GM19324 (cell line): ENCODE results near the gene EID3.
"Not testable (repeated sequence)": the region's sequence is repeated elsewhere in the genome, so short reads cannot be mapped to it uniquely, and the experiment has no call there.

Experiments
- ATAC-seq: cut with Tn5 transposase; IDR thresholded peaks from one replicate; pipeline ENCODE4 v1.9.1; 2021; ENCODE audit warnings: mild to moderate bottlenecking, moderate library complexity; ENCODE audit not compliant: unreplicated experiment, low FRiP score

EID3 gene

DNA sequence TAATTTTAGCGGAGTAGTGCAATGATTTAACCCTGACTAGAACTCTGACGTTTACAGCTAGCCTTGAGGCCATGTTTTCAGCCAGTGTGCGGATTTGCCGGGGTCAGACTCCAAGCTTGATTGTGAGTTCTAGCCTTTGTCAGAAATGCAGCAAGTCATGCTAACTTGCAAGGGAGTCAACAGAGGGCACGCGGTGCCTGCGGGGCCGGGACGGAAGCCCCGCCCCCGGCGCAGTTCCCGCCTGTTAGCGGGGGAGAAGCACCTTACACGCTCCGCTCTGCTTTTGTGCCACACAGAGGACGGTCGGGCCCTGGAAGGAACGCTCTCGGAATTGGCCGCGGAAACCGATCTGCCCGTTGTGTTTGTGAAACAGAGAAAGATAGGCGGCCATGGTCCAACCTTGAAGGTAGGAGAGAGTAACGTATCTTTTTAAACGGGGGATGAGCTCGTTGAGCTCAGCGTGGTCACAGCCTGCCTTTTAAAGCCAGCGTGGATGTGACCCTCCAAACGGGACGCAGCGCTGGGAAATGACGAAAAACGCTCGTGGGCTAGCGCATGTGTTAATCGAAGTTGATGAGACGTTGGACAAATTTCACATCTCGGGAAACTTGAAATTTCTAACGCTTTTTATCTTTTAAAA, 14.8 kb upstream of the EID3 start:
- ATAC-seq: peak; percentile 51

DNA sequence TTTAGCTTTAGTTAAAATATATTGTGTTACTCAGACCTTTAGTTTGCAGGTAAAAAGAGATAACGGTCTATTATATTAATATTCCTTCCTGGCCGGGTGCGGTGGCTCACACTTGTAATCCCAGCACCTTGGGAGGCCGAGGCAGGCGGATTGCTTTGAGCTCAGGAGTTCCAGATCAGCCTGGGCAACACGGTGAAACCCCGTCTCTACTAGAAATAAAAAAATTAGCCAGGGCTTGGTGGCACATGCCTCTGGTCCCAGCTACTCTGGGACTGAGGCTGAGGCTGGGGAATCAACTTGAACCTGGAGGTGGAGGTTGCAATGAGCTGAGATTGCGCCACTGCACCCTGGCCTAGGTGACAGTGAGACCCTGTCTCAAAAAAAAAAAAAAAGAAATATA, 13.2 kb upstream of the EID3 start:
- no peak for ATAC-seq

DNA sequence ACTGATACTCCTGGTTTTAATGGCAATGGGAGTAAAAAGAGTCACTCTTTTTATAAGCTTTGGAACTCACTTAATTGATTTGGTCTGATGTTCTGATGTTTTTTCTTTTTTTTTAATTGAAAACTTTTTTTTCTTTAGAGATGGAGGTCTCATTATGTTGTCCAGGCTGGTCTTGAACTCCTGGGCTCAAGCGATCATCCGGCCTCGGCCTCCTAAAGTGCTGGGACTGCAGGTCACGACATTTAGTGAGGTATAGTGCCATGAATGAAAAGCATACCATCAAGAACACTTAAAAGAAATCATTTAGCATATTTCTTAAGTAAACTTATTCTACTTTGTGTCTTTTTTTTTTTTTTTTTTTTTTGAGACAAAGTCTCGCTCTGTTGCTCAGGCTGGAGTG, 12.7 kb upstream of the EID3 start:
- ATAC-seq: no peak

DNA sequence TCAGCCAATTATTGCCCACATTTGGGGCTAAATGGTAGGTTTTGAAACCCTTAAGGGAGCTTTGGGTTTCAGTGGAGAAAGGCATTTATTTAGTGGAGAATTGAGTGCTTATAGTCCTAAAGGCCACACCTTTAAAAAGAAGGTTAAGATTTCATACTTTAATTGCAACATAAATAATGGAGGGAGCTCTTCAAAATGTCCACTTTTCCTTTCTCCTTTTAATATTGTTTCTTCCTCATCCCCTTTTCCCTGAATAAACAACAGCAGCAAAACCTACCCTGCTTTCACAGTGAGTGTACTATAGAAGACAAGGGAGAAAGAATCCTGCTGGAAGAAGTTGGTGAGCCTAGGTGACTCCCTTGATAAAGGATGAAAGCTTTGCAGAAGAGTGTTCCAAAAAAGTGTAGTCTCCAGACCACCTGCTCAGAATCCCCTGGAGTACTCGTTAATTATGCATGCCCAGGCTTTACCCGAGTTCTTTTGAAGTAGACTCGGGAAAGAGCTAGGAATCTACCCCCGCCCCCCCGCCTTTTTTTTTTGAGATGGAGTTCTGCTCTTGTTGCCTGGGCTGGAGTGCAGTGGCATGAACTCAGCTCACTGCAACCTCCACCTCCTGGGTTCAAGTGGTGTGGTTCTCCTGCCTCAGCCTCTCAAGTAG, 11.5 kb upstream of the EID3 start:
- no peak for ATAC-seq

DNA sequence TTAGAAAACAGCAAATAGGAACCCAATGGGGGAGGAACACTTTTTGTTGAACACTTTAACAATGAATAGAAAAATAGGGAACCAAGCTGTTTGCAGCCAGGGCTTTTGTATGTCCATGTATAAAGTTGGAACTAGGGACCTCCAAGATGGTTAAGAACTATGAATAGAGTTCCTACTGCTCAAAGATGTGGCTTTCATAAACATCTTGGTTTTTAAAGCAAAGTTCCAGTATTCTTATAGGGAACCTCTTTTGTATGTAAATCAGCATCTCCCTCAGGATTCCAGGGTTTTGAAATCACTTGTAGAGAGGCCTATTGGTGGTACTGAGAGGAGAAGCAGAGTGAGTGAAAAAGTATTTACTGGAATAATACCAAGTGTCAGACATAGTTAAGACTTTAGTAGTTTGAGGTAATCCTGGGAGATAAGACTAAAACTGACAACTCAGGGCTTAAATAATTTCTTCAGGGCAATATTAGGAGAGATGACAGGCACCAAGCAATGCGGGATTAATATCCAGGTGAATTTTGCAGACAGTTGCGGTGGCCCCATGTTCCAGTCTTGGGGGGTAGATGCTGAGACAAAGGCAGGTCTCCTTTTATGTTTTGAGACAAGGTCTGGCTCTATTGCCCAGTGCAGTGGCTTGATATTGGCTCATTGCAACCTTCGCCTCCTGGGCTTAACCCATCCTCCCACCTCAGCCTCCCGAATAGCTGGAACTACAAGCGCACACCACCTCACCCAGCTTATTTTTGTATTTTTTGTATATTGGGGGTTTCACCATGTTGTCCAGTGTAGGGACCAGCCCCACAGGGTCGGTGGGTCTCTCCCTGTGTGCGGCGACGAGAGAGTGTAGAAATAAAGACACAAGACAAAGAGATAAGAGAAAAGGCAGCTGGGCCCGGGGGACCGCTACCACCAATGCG, 10.4 kb upstream of the EID3 start:
- no peak for ATAC-seq

DNA sequence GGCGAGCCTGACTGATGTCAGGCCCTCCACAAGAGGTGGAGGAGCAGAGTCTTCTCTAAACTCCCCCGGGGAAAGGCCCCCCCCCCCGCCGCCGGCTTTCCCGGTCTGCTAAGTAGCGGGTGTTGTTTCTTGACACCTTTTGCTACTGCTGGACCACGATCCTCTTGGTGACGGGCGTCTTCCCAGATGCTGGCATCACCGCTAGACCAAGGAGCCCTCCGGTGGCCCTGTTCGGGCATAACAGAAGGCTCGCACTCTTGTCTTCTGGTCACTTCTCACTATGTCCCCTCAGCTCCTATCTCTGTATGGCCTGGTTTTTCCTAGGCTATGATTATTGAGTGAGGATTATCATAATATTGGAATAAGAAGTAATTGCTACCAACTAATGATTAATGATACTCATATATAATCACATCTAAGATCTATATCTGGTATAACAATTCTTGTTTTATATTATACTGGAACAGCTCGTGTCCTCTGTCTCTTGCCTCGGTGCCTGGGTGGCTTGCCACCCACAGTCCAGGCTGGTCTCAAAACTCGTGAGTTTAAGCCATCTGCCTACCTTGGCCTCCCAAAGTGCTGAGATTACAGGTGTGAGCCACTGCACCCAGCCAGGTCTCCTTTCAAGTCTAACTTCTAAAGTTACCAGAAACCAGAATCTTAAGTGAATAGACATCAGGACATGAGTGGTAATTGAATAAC, 9.2 kb upstream of the EID3 start:
- ATAC-seq: not testable (repeated sequence)

DNA sequence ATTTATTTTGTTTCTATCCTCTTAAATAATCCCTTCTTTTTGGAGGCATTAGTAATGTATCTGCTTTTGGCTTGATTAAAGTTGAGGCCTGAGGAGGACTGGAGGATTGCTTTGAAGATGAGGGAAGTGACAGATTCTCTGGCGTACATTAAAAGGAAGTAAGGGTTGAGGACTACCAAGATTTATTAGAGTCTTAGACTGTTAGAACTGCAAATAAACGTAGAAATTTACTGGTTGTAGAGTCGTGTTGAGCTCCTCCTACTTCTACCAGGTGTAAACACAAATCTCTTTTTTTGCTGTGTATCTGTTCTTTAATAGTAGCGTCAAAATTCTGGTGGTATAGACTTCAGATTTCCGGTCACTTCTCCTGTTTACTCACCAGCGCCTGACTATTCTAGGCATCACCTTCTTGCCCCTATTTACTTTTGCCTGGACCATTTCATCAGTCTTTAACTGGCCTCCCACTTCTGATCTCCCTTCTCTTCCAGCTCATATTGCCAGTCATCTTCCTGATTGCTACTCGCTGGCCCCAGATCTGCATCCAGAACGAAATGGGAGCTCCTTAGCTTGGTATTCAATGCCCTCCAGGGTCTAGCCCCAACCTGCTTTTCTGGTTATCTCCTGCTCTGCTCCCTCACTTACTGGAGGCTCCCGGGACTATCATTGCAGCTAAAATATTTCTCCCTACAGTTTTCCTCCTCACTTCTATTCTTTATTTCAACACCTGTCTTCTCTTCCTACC, 8.4 kb upstream of the EID3 start:
- no peak for ATAC-seq

DNA sequence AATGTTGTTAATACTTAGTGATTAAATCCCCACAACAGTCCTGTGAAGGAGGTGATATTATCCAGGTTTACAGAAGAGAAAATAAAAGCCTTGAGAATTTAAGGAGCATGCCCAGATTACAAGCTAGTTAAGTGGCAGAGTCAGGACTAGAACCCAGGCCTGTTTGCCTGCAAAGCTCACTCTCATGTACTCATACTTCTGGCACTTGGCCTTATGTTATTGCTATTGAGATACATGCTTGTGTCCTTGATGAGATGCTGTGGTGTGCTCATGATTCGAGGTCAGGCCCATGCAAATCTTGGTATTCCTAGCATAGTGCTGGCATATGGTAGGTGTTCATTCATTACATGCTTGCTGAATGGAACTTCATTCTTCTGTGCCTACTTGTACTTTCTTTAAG, 7.6 kb upstream of the EID3 start:
- no peak for ATAC-seq

DNA sequence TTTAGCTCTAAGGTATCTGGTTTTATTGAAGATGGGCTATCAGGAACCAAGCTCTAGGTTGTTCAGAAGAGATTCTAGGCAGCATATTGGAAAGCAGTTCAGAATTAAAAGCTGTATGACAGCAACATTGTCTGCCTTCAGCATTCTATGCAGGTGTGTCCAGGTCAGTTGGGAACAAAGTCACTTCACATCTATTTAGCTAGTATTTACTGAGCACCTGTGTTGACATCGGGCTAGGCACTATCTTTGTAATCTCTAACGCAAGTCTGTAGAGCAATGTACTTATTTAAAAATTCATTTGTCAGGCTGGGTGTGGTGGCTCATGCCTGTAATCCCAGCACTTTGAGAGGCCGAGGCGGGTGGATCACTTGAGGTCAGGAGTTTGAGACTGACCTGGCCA, 6.8 kb upstream of the EID3 start:
- no peak for ATAC-seq

DNA sequence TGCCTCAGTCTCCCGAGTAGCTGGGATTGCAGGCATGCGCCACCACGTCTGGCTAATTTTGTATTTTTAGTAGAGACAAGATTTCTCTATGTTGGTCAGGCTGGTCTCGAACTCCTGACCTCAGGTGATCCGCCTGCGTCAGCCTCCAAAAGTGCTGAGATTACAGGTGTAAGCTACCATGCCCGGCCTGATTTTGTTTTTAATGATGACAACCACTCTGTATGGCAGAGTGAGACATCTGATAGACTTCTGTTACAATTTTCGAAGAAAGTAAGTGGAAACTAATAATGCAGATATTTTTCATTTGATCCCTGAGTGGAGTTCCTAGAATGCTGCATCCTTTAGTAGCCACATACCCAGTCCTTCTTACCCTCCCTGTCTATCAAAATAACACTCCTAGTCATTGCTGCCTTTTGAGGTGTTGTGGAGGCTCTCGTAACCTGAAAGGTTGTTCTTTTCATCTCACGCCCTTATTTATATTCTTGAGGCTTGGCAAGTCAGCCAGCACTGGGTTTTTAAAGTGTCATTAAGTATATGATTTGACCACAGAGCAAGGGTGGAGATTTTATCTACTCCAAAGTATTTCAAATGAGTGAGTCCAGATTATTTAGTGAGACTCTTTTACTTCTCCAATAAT, 5.9 kb upstream of the EID3 start:
- ATAC-seq: no peak

DNA sequence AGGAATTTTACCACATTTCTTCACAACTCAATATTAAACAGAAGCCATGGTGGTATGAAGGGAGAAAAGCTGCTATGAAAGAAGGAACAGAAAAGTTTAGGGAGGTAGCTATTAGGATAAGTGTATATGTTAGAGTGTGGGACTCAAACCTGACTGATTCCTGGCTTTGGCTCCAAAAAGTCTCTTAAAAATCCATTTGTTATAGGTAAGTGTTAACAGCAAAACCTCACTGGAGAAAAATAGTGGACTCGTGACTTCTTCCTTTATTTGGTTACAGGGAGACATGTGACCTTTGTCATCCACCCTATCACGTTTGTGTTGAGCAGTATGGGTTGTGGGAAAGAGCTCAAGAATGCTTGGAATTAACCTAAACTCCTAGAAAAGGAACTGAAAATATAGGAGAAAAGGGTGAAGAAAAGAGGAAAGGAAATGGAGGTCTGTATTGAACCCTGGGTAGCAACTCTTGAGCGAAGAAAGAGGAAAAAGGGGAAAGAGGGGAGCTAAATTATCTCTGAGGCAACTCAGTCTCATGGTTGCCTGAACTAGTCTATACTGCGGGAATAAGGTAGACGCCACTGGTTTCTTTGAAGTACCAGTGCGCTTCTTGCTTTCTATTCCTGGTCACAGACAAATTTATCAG, 3.6 kb upstream of the EID3 start:
- no peak for ATAC-seq

DNA sequence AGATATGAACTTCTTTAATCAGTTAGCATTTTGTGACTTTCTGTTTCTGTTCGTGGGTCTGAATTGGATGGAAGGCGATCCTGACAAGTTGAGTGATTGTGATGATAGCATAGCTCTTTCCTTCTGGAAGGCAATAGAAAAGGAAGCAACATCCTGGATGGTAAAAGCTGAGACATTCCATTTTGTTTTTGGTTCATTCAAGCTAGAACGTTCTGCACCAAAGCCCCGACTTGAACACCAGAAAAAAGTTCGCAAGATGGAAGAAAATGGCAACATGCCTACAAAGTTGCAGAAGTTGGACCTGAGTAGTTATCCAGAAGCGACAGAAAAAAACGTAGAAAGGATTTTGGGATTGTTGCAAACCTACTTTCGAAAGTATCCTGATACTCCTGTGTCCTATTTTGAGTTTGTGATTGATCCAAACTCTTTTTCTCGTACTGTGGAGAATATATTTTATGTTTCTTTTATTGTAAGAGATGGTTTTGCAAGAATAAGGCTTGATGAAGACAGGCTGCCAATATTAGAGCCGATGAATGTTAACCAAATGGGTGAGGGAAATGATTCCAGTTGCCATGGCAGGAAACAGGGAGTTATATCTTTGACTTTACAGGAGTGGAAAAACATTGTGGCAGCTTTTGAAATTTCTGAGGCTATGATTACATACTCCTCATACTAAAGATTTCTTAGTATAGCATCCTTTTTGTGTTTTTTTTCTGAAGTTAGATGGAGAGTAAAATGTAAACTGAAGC, 896 bp downstream of the EID3 start:
- no peak for ATAC-seq

DNA sequence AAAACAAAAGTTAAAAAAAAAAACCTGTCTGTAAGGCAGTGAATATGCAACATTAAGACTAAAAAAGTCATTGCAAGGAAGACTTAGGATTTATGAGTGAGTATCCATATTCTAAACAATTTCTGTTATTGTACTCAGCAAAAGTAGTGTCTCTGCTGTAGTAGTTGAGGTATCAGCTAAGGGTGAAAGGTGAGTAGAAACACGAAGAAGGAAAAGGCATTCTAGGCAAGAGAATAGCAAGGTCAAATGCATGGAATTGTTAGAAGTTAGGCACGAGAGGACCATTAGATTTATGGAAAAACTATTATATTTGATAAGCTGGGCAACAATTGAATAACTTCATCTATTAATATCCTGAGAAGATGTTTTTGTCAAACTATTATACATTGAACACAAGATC, 1.8 kb downstream of the EID3 start:
- ATAC-seq: no peak

DNA sequence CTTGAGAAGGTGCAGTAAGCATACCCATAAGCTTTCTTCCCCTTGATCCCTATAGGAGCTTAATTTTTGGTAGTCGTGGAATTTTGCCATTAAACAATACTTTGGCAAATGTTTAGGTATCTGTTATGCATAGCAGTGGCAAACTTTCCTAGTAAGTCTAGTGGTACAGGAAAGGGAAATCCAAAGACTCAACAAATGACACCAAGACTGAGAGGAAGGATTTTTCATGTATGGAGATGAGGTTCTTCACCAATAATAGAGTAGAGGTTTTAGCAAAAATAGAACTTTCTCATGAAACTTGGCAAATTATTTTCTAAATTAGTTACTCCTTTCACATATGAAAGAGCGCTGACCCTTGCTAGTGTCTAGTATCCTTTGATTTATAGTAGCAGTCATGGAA, 2.8 kb downstream of the EID3 start:
- no peak for ATAC-seq

DNA sequence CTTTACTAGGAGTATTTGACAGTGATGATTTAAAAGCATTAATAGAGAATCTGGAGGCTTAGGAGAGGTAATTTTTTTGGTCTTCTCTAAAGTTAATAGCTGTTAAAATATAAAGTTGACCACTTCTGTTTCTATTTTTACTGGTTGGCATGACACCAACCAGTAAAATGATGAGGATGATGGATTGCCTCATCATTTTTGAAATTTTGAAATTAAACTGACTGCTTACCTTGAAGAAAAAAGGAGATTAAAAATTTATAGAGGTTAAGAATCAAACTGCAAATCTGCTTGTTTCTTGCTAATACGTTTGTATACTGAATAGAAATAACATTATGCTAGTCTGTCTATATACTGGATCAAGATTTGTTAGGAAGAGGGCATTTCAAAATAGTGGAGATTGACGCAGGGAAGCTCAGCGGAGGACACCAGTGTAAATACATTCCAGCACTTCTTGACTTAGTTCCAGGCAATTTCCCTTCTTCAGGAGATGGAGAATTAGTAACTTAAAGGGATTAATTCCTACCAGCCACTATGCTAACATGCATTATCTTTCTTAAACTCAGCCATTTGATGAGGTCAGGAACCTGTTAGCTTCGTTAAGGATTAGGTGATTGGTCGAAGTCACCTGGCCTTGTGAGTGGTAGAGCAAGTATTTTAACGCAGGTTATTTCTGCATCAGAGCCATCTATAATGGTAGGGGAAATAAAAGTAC, 3.6 kb downstream of the EID3 start:
- ATAC-seq: no peak

DNA sequence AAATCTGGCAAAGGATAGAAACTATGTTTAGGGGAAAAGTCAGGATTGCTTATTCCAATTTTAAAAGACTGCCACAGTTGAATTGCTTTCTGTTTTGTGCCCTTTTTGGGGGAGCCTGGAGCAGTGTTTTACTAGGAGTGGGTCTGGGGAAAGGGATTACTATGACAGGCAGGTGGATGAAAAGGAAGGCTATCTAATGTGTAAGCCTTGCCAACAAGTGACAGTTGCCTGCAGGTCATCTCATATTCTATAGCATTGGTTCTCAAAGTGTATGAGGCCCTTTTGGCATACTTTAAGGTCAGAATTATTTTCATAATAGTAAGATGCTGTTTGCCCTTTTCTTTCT, 4.1 kb downstream of the EID3 start:
- ATAC-seq: no peak

DNA sequence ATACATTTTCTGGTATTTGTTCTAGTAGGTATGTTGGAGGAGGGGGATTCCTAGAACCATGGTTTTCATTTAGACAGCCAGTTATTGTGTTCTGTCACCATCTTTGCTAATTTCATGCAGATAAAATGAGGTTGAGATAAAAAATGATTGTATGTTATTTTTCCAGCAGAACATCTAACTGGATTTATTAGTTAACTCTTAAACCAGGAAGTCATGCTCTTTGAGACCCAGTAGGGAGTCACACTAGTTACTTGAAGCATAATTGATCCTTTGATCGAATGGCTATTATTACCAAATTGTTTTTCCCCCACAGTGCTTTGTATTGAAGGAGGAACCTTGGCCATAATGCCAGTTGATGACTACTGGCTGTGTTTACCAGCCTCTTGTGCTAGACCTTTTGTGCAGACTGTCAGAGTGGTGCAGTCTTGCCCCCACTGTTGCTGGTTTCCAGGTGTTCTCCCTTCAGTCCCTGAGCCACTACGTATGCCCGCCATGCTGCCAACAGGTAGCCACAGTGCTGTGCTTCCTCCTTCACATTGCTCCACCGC, 6.0 kb downstream of the EID3 start:
- no peak for ATAC-seq
